Bronchus fibroblast of lung (primary cell): ENCODE measurements around the gene PEX5L. TPM values are rescaled to one million over a fixed set of nuclear protein-coding genes. Genes with fewer than 3 reads are reported as not detected.

Source experiments
- total RNA-seq: library from RNA; depleted of rRNA; stranded (reverse); fragments of >200 nt; gene quantifications from 2 replicates; pipeline ENCODE4 v1.2.3, GENCODE V29; 2015

Gene PEX5L, protein sequence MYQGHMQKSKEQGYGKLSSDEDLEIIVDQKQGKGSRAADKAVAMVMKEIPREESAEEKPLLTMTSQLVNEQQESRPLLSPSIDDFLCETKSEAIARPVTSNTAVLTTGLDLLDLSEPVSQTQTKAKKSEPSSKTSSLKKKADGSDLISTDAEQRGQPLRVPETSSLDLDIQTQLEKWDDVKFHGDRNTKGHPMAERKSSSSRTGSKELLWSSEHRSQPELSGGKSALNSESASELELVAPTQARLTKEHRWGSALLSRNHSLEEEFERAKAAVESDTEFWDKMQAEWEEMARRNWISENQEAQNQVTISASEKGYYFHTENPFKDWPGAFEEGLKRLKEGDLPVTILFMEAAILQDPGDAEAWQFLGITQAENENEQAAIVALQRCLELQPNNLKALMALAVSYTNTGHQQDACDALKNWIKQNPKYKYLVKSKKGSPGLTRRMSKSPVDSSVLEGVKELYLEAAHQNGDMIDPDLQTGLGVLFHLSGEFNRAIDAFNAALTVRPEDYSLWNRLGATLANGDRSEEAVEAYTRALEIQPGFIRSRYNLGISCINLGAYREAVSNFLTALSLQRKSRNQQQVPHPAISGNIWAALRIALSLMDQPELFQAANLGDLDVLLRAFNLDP
- not detected in 2 replicates for total RNA-seq

DNA sequence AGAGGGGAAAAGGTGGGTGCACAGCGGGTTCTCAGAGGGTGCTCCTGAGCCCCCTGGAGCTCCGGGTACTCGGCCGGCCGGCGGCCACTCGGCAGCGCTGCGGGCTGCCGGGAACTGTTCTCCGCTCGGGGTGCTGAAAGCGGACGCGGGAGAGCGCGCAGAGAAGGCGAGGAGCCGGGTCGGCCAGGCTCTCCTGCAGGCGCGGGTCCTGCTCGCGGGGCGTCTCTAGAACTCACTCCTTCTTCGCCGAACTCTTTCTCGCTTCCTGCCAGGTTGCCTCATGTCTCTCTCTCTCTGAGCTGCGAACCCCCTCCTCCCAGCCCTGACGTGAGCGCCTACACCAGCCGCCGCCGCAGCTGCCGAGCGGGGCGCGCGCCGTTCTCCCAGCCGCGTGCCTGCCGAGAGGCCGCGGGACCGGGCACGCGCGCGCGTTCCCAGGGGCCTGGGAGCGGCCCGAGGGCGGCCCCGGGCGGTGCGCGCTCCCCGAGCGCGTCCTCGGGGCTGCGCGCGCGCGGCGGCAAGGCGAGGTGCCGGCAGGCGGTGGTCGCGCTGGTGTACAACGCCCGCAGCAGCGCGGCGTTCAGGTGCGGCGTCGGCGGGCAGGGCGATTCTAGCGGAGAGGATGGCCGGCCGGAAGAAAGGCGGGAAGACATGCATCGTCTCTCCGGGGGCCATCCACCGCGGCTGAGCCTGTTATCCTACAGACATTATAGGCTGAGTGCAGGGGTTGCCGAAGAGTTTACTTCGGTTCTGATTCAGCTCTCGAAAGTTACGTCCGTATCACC is at the start of gene PEX5L:
Gene PEX5L, minus strand, starts transcription at position 267 of the 785 bp plus-strand sequence. CDS start 338 bp downstream, outside the sequence.

